ENCODE results near the gene ATP4B.

Gene ATP4B

DNA sequence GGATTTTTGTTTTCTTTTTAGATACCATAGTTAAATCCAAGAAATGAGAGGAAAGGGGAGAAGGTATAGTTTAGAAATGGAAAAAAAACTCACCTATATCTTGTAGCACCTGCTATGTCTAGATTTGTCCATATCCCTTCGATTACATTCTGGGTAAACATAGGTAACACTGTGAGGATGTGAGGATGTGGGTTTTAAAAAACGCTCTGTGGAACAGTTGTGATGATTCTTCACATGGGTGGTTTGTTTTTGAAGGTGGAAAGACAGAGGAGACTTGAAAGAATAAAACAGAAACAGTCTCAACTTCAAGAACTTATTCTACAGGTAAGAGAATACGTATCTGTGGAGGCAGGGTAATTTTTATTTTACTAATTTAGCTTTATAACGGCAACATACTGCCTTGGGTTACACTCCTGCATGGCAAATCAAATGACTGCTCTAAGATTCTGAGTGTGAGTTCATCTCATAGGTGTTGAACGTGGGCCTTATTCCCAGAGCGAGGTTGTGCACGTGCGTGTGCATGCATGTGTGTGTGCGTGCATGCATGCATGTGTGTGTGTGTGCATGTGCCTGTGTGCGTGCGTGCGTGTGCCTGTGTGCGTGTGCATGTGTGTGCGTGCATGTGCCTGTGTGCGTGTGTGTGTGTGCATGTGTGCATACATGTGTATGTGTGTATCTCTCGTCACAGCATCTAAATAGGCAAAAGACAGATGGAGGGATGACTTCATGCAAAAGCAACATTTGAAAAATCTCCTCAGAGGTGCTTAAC lies 23.5 kb downstream of the ATP4B start:
- Histone ChIP-seq H3K36me3 (ENCODE audit: control insufficient read depth in 1 of 2, insufficient read depth in 2 of 2, low read length in 2 of 2) (peaks cover 73 to 78% of the 10 kb centered on the region in 2 experiments), H3K79me1 (ENCODE audit: low read length) (no peaks in the 10 kb centered on the region), H4K8ac (ENCODE audit: low read depth, low read length) (no peak overlapping the region), H3K14ac (ENCODE audit: low read length) (no peak overlapping the region), H3K4ac (ENCODE audit: low read depth, low read length) (no peak overlapping the region), H2AFZ (ENCODE audit: insufficient read depth, low read length, poor library complexity) (no peak overlapping the region), H2BK12ac (ENCODE audit: low read length) (no peak overlapping the region), H2AK5ac (ENCODE audit: low read length) (no peak overlapping the region), H3K18ac (ENCODE audit: low read length) (no peak overlapping the region), H3K27ac (ENCODE audit: low read depth, low read length) (no peak overlapping the region), H4K91ac (ENCODE audit: low read depth, low read length) (no peak overlapping the region), H2BK5ac (ENCODE audit: low read depth, low read length, poor library complexity) (no peak overlapping the region), H2BK120ac (ENCODE audit: insufficient read depth, low read length, poor library complexity) (no peak overlapping the region), H3K27me3 (ENCODE audit: insufficient read depth, low read length) (no peaks in the 10 kb centered on the region), H4K12ac (ENCODE audit: low read depth, low read length) (no peak overlapping the region), H3K4me1 (ENCODE audit: control insufficient read depth in 1 of 2, insufficient read depth in 2 of 2, low read length in 2 of 2) (no peaks in the 10 kb centered on the region), H3K79me2 (ENCODE audit: control insufficient read depth, insufficient read depth, low read length, poor library complexity) (no peaks in the 10 kb centered on the region), H3K4me2 (ENCODE audit: low read length) (no peak overlapping the region), H3K9me3 (ENCODE audit: insufficient read depth, low read depth, low read length) (peaks cover 5% of the 10 kb centered on the region), H3K4me3 (ENCODE audit: low read depth, low read length) (no peak overlapping the region), H3K23ac (ENCODE audit: low read length) (no peak overlapping the region), H3K9ac (ENCODE audit: low read length) (no peak overlapping the region)
- DNase-seq, result no peak
- no CpG with 5 or more reads among the region's 16 CpGs for WGBS (ENCODE audit: extremely low coverage, insufficient coverage, insufficient read length)

DNA sequence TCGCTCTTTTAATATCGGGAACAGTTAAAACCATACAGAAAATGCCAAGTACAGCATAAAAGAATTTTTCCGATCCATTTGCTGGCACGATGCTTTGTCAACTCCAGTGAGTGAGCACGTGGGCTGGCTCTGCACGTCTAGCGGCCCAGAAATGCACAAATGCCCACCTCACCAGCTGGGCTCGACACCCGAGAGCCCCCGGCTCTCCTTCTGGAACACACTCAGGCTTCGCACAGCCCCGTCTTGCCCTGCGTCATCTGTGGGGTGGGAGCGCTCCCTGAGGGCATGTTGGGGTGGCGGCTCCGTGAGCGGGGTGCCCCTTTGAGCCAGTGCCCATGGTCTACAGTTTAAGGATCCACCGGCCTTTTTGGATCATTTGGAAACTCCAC lies 24.5 kb downstream of the ATP4B start:
- no peak overlapping the region for H2BK12ac ChIP-seq (ENCODE audit: low read length)
- no peak overlapping the region for H4K91ac ChIP-seq (ENCODE audit: low read depth, low read length)
- no peak overlapping the region for H2BK120ac ChIP-seq (ENCODE audit: insufficient read depth, low read length, poor library complexity)
- no peak overlapping the region for H4K12ac ChIP-seq (ENCODE audit: low read depth, low read length)
- peaks cover 77 to 84% of the 10 kb centered on the region in 2 experiments for H3K36me3 ChIP-seq (ENCODE audit: control insufficient read depth in 1 of 2, insufficient read depth in 2 of 2, low read length in 2 of 2)
- H3K9me3 ChIP-seq (ENCODE audit: insufficient read depth, low read depth, low read length), result peaks cover 7% of the 10 kb centered on the region
- no peaks in the 10 kb centered on the region for H3K79me2 ChIP-seq (ENCODE audit: control insufficient read depth, insufficient read depth, low read length, poor library complexity)
- H3K9ac ChIP-seq (ENCODE audit: low read length), result no peak overlapping the region
- H3K4me3 ChIP-seq (ENCODE audit: low read depth, low read length), result no peak overlapping the region
- no peak overlapping the region for H2BK5ac ChIP-seq (ENCODE audit: low read depth, low read length, poor library complexity)
- no peak for DNase-seq
- H3K4ac ChIP-seq (ENCODE audit: low read depth, low read length), result no peak overlapping the region
- peaks cover 0 to 3% of the 10 kb centered on the region in 2 experiments for H3K4me1 ChIP-seq (ENCODE audit: control insufficient read depth in 1 of 2, insufficient read depth in 2 of 2, low read length in 2 of 2)
- WGBS (ENCODE audit: extremely low coverage, insufficient coverage, insufficient read length), result no CpG with 5 or more reads among the region's 18 CpGs
- H3K14ac ChIP-seq (ENCODE audit: low read length), result no peak overlapping the region
- H2AK5ac ChIP-seq (ENCODE audit: low read length), result no peak overlapping the region
- no peak overlapping the region for H3K4me2 ChIP-seq (ENCODE audit: low read length)
- H2AFZ ChIP-seq (ENCODE audit: insufficient read depth, low read length, poor library complexity), result no peak overlapping the region
- no peak overlapping the region for H4K8ac ChIP-seq (ENCODE audit: low read depth, low read length)
- no peak overlapping the region for H3K18ac ChIP-seq (ENCODE audit: low read length)
- no peak overlapping the region for H3K23ac ChIP-seq (ENCODE audit: low read length)
- no peaks in the 10 kb centered on the region for H3K27me3 ChIP-seq (ENCODE audit: insufficient read depth, low read length)
- H3K27ac ChIP-seq (ENCODE audit: low read depth, low read length), result no peak overlapping the region
- no peaks in the 10 kb centered on the region for H3K79me1 ChIP-seq (ENCODE audit: low read length)

DNA sequence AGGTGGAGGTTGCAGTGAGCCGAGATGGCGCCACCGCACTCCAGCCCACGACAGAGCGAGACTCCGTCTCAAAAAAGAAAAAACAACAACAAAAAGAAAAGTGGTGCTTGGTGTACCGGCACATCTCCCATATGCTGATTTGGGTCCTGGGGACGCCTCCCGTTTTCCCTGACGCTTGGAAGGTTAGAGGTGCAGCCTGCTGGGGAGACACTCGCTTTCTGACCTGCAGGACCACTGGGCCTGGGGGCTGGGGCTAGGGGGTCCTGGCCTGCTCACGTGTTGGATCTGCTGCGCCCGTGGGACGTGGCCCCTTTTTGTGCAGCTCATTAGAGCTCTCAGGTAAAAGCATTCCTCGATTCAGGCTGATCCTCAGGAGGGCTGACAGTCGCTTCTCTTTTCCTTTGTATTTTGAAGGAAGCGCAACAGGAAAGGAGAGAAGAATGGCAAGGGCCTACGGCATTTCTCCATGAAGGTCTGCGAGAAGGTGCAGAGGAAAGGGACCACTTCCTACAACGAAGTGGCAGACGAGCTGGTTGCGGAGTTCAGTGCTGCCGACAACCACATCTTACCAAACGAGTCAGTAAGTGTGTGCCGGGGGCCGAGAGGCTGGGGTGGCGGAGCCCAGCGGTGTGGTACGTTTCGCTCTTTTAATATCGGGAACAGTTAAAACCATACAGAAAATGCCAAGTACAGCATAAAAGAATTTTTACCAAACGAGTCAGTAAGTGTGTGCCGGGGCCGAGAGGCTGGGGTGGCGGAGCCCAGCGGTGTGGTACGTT lies 25.1 kb downstream of the ATP4B start:
- H2BK12ac ChIP-seq (ENCODE audit: low read length), result no peak overlapping the region
- peaks cover 77 to 82% of the 10 kb centered on the region in 2 experiments for H3K36me3 ChIP-seq (ENCODE audit: control insufficient read depth in 1 of 2, insufficient read depth in 2 of 2, low read length in 2 of 2)
- no peak overlapping the region for H3K27ac ChIP-seq (ENCODE audit: low read depth, low read length)
- no peak overlapping the region for H4K91ac ChIP-seq (ENCODE audit: low read depth, low read length)
- H3K23ac ChIP-seq (ENCODE audit: low read length), result no peak overlapping the region
- no peak overlapping the region for H2BK120ac ChIP-seq (ENCODE audit: insufficient read depth, low read length, poor library complexity)
- peaks cover 0 to 4% of the 10 kb centered on the region in 2 experiments for H3K4me1 ChIP-seq (ENCODE audit: control insufficient read depth in 1 of 2, insufficient read depth in 2 of 2, low read length in 2 of 2)
- no peak overlapping the region for H3K4me3 ChIP-seq (ENCODE audit: low read depth, low read length)
- H3K18ac ChIP-seq (ENCODE audit: low read length), result no peak overlapping the region
- no peaks in the 10 kb centered on the region for H3K79me1 ChIP-seq (ENCODE audit: low read length)
- H2BK5ac ChIP-seq (ENCODE audit: low read depth, low read length, poor library complexity), result no peak overlapping the region
- H4K8ac ChIP-seq (ENCODE audit: low read depth, low read length), result no peak overlapping the region
- DNase-seq, result no peak
- H2AFZ ChIP-seq (ENCODE audit: insufficient read depth, low read length, poor library complexity), result no peak overlapping the region
- no peak overlapping the region for H3K14ac ChIP-seq (ENCODE audit: low read length)
- no peak overlapping the region for H3K4ac ChIP-seq (ENCODE audit: low read depth, low read length)
- H3K9ac ChIP-seq (ENCODE audit: low read length), result no peak overlapping the region
- peaks cover 7% of the 10 kb centered on the region for H3K9me3 ChIP-seq (ENCODE audit: insufficient read depth, low read depth, low read length)
- H2AK5ac ChIP-seq (ENCODE audit: low read length), result no peak overlapping the region
- no peak overlapping the region for H3K4me2 ChIP-seq (ENCODE audit: low read length)
- no peaks in the 10 kb centered on the region for H3K79me2 ChIP-seq (ENCODE audit: control insufficient read depth, insufficient read depth, low read length, poor library complexity)
- H3K27me3 ChIP-seq (ENCODE audit: insufficient read depth, low read length), result no peaks in the 10 kb centered on the region
- no peak overlapping the region for H4K12ac ChIP-seq (ENCODE audit: low read depth, low read length)
- WGBS (ENCODE audit: extremely low coverage, insufficient coverage, insufficient read length), result no CpG with 5 or more reads among the region's 38 CpGs

DNA sequence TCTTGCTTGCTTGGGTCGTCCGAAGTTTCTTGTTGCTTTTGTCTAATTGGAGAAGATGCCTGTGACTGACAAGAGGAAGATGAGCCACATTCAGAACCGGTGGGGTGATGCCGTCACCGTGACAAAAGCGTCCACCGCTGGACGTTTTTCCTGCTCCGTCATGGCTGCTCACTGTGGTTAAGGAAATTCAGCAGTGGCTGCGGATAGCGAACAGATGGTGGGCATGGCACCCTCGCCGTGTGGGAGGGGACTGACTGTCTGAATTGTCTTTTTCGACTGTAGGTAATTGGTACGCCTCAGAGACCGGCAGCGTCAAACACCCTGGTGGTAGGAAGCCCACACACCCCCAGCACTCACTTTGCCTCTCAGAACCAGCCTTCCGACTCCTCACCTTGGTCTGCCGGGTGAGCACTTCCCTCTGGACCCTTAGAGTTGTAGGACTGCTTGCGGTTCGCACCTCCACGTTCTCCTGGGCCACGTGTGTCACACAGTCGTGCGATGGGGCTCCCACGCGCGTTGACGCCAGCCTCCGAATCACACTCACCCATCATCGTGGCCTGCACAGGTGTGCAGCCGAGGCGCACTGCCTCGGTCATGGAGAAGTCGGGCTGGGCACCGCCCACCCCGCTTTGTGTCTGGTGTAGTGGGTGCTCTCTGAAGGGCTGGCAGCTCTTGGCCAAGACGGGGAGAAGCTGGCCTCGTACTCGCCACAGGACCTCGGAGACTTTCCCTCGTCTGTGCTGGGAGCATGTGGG lies 26.5 kb downstream of the ATP4B start:
- H3K14ac ChIP-seq (ENCODE audit: low read length), result no peak overlapping the region
- H4K12ac ChIP-seq (ENCODE audit: low read depth, low read length), result no peak overlapping the region
- WGBS (ENCODE audit: extremely low coverage, insufficient coverage, insufficient read length), result no CpG with 5 or more reads among the region's 42 CpGs

More for the DNA sequence above, 26.5 kb downstream of the ATP4B start:
- H3K79me1 ChIP-seq (ENCODE audit: low read length), result no peaks in the 10 kb centered on the region
- no peak overlapping the region for H3K18ac ChIP-seq (ENCODE audit: low read length)
- no peak overlapping the region for H4K8ac ChIP-seq (ENCODE audit: low read depth, low read length)
- H2BK12ac ChIP-seq (ENCODE audit: low read length), result no peak overlapping the region
- no peak overlapping the region for H3K4me2 ChIP-seq (ENCODE audit: low read length)
- H3K9me3 ChIP-seq (ENCODE audit: insufficient read depth, low read depth, low read length), result peaks cover 7% of the 10 kb centered on the region
- H2AK5ac ChIP-seq (ENCODE audit: low read length), result no peak overlapping the region
- H2BK5ac ChIP-seq (ENCODE audit: low read depth, low read length, poor library complexity), result no peak overlapping the region
- H3K36me3 ChIP-seq (ENCODE audit: control insufficient read depth in 1 of 2, insufficient read depth in 2 of 2, low read length in 2 of 2), result peaks cover 67 to 72% of the 10 kb centered on the region in 2 experiments
- H3K4me1 ChIP-seq (ENCODE audit: control insufficient read depth in 1 of 2, insufficient read depth in 2 of 2, low read length in 2 of 2), result peaks cover 0 to 4% of the 10 kb centered on the region in 2 experiments
- H3K4ac ChIP-seq (ENCODE audit: low read depth, low read length), result no peak overlapping the region
- no peak overlapping the region for H3K9ac ChIP-seq (ENCODE audit: low read length)
- H2BK120ac ChIP-seq (ENCODE audit: insufficient read depth, low read length, poor library complexity), result no peak overlapping the region
- H3K27me3 ChIP-seq (ENCODE audit: insufficient read depth, low read length), result no peaks in the 10 kb centered on the region
- H3K79me2 ChIP-seq (ENCODE audit: control insufficient read depth, insufficient read depth, low read length, poor library complexity), result no peaks in the 10 kb centered on the region
- no peak overlapping the region for H3K4me3 ChIP-seq (ENCODE audit: low read depth, low read length)
- H2AFZ ChIP-seq (ENCODE audit: insufficient read depth, low read length, poor library complexity), result no peak overlapping the region
- no peak overlapping the region for H3K23ac ChIP-seq (ENCODE audit: low read length)
- H3K27ac ChIP-seq (ENCODE audit: low read depth, low read length), result no peak overlapping the region
- no peak for DNase-seq
- no peak overlapping the region for H4K91ac ChIP-seq (ENCODE audit: low read depth, low read length)
